Measurements from ENCODE around the gene WDR5.

GRCh38 chr9:134162212-134162775, 26.4 kb downstream of the WDR5 start:
- no peak for TF ChIP-seq POLR2AphosphoS5 (IDR thresholded peaks at IDR 0.05)
- no peak for TF ChIP-seq POLR2A (IDR thresholded peaks at IDR 0.05)
- TF ChIP-seq CTCF (IDR thresholded peaks at IDR 0.05 in 8 of 11, conservative IDR thresholded peaks at IDR 0.05 in 3 of 11), result no peak

Data from spleen (tissue), 7 donors.